RWPE1 (cell line): ENCODE measurements around the gene SAMD13.
"Not testable (repeated sequence)": the region's sequence is repeated elsewhere in the genome, so short reads cannot be mapped to it uniquely, and the experiment has no call there.

ENCODE experiments used
- CTCF ChIA-PET: fragments of 350-600 bp; sonication (Branson Sonifier 250); formaldehyde crosslinking; extraction: SDS; loops from one replicate; lab custom pipeline; 2021; lab: Yijun Ruan, JAX
- POLR2A ChIA-PET: fragments of 400-600 bp; formaldehyde crosslinking; extraction: SDS; loops from one replicate; lab custom pipeline; 2020; ENCODE audit warnings: antibody characterized with exemption; ENCODE audit not compliant: low non-redundant PET; lab: Yijun Ruan, JAX
- DNase-seq: peaks from one replicate; pipeline ENCODE4 v3.0.0; 2012; ENCODE audit warnings: low spot score
- H3K27ac ChIP-seq: fragments of 450-650 bp; 2 replicates; pipeline ENCODE4 v1.5.1; 2017
- TF ChIP-seq, protein P1 (sequence below): fragments of 450-650 bp; conservative IDR thresholded peaks from 2 replicates; pipeline ENCODE4 v1.5.1; 2017; ENCODE audit warnings: low read depth, mild to moderate bottlenecking

SAMD13 gene

DNA sequence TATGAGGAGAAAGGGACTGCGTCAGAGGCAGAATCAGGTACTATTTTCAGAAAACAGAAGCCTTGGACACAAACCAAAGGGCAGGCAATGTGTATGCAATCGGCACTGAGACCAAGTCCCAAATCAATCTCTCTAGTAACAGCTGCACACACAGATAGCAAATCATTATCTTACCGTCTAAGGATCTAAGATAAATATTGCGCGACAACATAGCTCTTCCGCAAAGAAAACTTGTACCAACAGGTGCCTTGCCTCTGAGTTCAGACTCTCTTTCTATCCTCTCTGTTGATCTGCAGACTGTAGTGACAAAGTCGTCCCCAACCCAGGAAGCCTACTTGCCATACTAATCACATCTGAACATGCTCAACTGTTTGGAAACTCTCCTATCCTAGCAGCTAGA is 22.6 kb upstream of the SAMD13 start:
- POLR2A ChIA-PET, result no interaction called here

DNA sequence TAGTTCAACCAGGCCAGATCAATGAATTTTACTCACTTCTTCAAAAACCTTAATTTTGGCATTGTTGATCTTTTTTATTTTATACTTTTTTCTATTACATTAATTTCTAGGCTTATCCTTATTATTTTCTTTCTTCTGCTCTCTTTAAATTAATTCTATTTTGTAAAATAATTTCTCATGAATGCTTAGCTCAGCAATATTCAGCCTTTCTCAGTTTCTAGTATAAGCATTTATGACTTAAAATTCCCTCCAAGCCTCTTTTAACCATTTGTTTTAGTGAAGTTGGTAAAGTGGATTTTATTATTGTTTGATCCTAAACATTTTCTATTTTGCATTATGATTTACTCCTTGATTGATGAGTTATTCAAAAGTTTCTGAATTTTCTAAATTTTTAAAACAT is 20.6 kb upstream of the SAMD13 start:
- ChIA-PET POLR2A (no interaction called here), CTCF (interaction anchor here (0.7 kb wide), 1 partner anchor 495 kb away, joined by 5 read pairs; no protein-coding TSS in a partner anchor)
- H3K27ac ChIP-seq, result no peak overlapping the region
- TF ChIP-seq, protein P1, sequence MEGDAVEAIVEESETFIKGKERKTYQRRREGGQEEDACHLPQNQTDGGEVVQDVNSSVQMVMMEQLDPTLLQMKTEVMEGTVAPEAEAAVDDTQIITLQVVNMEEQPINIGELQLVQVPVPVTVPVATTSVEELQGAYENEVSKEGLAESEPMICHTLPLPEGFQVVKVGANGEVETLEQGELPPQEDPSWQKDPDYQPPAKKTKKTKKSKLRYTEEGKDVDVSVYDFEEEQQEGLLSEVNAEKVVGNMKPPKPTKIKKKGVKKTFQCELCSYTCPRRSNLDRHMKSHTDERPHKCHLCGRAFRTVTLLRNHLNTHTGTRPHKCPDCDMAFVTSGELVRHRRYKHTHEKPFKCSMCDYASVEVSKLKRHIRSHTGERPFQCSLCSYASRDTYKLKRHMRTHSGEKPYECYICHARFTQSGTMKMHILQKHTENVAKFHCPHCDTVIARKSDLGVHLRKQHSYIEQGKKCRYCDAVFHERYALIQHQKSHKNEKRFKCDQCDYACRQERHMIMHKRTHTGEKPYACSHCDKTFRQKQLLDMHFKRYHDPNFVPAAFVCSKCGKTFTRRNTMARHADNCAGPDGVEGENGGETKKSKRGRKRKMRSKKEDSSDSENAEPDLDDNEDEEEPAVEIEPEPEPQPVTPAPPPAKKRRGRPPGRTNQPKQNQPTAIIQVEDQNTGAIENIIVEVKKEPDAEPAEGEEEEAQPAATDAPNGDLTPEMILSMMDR, result no peak
- no peak for DNase-seq

More for the DNA sequence above, 22.6 kb upstream of the SAMD13 start:
- TF ChIP-seq, protein P1, result no peak
- no peak overlapping the region for H3K27ac ChIP-seq
- CTCF ChIA-PET, result interaction anchor here (0.6 to 0.8 kb wide), 2 partner anchors 471 to 782 kb away, joined by 6 read pairs; no protein-coding TSS in a partner anchor
- no peak for DNase-seq

DNA sequence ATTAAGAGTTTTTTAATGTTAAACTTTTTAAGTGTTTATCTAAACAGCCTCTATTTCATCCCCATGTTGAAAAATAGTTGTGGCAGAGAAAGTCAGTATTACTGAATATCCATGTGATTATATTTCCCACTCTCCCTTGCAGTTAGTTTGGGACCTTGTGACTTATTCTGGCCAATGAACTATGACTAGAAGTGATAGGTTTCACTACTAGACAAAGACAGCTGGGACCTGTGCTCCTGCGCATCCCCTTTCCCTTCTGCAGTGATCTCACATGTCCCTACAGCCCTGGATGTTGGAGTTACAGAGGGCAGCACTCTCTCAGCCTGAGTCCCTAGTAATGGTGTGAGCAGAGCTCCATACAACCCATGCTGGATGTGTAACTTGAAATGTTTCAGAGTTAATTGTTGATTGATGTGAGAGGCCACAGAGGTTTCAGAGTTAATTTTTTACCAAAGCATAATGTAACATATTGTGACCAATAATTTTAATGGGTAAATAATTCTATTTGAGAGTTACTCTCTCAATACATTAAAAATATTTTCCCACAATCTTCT is 18.7 kb upstream of the SAMD13 start:
- DNase-seq, result no peak
- TF ChIP-seq, protein P1, result no peak
- CTCF ChIA-PET, result interaction anchor here (0.7 kb wide), 1 partner anchor 37 kb away, joined by 3 read pairs; no protein-coding TSS in a partner anchor
- no peak overlapping the region for H3K27ac ChIP-seq
- POLR2A ChIA-PET, result no interaction called here

DNA sequence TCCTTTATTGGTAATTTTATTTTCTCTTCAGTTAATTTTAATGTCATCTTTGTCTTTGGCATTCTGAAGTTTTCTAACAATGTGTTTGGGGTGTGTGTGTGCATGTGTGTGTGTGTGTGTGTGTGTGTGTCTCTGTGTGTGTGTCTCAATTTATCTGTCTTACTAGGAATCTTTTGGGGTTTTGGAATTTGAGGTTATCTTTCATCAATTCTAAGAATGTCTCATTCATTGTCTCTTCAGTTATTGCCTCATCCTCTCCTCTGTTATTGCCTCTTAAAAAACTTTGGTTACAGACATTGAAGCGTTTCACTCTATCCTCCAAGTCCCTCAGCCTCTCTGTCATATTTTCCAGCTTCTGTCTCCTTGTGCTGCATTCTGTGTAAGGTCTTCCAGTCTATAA is 18.1 kb upstream of the SAMD13 start:
- ChIA-PET CTCF (no interaction called here), POLR2A (no interaction called here)
- no peak for DNase-seq
- no peak overlapping the region for H3K27ac ChIP-seq
- TF ChIP-seq, protein P1, result no peak

DNA sequence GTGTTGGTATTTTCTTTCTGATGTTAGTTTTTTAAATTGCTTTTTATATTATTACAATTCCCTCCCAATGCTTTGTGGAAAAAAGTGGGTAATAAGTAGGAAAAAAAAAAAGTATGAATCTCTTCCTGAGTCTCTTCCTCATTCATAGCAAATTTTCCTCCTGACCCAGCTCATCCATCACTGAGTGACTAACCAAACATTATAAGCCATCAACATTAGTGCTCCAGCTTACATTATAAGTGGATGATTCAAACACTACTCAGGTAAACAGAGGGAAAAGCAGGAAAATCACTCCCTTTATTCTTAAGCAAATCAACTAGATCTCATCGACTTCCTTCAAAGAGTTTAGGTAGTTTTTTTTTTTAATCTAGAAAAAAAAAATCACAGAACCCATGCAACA is 15.4 kb upstream of the SAMD13 start:
- ChIA-PET CTCF (interaction anchor here (0.8 kb wide), 1 partner anchor 1274 kb away, joined by 4 read pairs; no protein-coding TSS in a partner anchor), POLR2A (no interaction called here)
- H3K27ac ChIP-seq, result no peak overlapping the region
- no peak for DNase-seq
- TF ChIP-seq, protein P1, result no peak

DNA sequence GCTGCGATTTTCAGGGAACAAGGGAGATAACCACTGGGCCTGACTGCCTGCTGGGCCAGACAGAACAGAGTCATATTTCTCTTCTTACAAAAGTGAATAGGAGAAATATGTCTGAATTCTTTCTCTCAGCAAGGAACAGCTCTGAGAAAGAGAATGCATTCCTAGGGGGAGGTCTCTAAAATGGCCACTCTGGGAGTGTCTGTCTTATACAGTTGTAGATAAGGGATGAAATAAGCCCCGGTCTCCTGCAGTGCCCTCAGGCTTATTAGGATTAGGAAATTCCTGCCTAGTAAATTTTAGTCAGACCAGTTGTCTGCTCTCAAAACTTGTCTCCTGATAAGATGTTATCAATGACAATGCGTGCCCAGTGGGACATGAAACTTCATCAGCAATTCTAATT is 14.1 kb upstream of the SAMD13 start:
- POLR2A ChIA-PET, DNase-seq, CTCF ChIA-PET, H3K27ac ChIP-seq: not testable (repeated sequence)

DNA sequence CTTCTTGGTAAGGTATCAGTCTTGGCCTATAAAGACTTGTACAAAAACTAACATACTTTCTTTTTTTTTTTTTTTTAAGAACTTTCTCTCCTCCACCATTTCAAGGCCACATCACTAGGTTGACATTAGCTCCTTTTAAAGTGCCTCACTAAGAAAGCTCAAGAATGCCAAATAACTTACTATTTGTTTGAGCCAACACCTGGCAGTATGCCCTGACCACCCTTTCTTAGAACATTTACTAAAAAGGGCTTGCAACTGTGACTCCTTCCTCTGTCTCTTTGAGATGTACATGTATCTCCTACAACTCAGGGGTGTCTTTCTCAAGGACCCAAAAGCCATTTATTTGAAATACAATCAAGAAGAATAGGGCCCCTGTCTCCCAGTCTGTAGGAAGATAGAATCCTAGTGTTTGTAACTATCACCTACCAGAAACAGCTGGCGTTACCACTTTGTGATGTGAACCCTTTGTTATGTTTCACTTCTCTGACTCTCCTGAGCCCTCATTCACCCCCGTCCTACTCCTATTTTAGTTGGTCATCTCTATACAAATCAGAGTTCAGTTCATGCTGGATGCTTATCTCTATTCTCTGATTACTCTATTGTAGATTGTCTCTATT is 12.2 kb upstream of the SAMD13 start:
- H3K27ac ChIP-seq, result no peak overlapping the region
- ChIA-PET POLR2A (no interaction called here), CTCF (interaction anchor here (0.6 kb wide), 1 partner anchor 315 kb away, joined by 3 read pairs; no protein-coding TSS in a partner anchor)
- TF ChIP-seq, protein P1, result no peak
- no peak for DNase-seq
